ENCODE results near the gene CCR9.

DNA sequence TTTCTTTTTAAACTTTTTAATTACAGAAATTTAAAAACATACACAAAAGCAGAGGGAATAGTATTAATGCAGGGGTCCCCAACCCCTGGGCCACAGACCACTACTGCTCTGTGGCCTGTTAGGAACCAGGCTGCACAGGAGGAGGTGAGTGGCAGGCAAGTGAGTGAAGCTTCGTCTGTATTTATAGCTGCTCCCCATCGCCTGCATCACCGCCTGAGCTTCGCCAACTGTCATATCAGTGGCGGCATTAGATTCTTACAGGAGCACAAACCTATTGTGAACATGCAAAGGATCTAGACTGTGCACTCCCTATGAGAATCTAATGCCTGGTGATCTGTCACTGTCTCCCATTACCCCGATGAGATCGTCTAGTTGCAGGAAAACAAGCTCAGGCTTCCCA, 22.4 kb downstream of the CCR9 start:
- no peak for TF ChIP-seq GATA3 (IDR thresholded peaks at IDR 0.05; ENCODE audit: low read depth, low read length)
- TF ChIP-seq GATA2 (IDR thresholded peaks at IDR 0.05; ENCODE audit: low read depth, low read length), result no peak

Data from SH-SY5Y (cell line).